ENCODE data around the gene CCL13.

CCL13 gene

GRCh38 chr17:34363183-34363661, 6.9 kb downstream of the CCL13 start, which contains the start of gene CCL1:
Gene CCL1 (minus strand): TSS chr17:34363233. CDS start chr17:34363161, 72 bp downstream.
- DNase-seq (ENCODE audit: low spot score) = no peak

- no peak for DNase-seq (ENCODE audit: low spot score)
Measured at GRCh38 chr17:34364751-34365150, 8.5 kb downstream of the CCL13 start.

- no peak for DNase-seq (ENCODE audit: low spot score)
Measured at GRCh38 chr17:34365340-34365739, 9.1 kb downstream of the CCL13 start.

GRCh38 chr17:34366010-34366409, 9.7 kb downstream of the CCL13 start:
- DNase-seq (ENCODE audit: low spot score) = no peak

GRCh38 chr17:34366529-34367107, 10.3 kb downstream of the CCL13 start:
- DNase-seq (ENCODE audit: low spot score) = no peak

GRCh38 chr17:34367486-34368195, 11.4 kb downstream of the CCL13 start:
- no peak for DNase-seq (ENCODE audit: low spot score)

- no peak for DNase-seq (ENCODE audit: low spot score)
Measured at GRCh38 chr17:34368196-34368945, 12.1 kb downstream of the CCL13 start.

- DNase-seq (ENCODE audit: low spot score) = no peak
Measured at GRCh38 chr17:34368946-34369500, 12.7 kb downstream of the CCL13 start.

GRCh38 chr17:34369571-34369970, 13.3 kb downstream of the CCL13 start:
- DNase-seq (ENCODE audit: low spot score) = no peak

GRCh38 chr17:34370376-34370996, 14.2 kb downstream of the CCL13 start:
- no peak for DNase-seq (ENCODE audit: low spot score)

- no peak for DNase-seq (ENCODE audit: low spot score)
Measured at GRCh38 chr17:34370997-34371395, 14.7 kb downstream of the CCL13 start.

GRCh38 chr17:34371405-34372100, 15.3 kb downstream of the CCL13 start:
- no peak for DNase-seq (ENCODE audit: low spot score)

- no peak for DNase-seq (ENCODE audit: low spot score)
Measured at GRCh38 chr17:34374457-34374856, 18.2 kb downstream of the CCL13 start.

- no peak for DNase-seq (ENCODE audit: low spot score)
Measured at GRCh38 chr17:34375426-34375997, 19.2 kb downstream of the CCL13 start.

- no peak for DNase-seq (ENCODE audit: low spot score)
Measured at GRCh38 chr17:34377078-34377823, 21.0 kb downstream of the CCL13 start.

- DNase-seq (ENCODE audit: low spot score) = no peak
Measured at GRCh38 chr17:34378664-34379101, 22.4 kb downstream of the CCL13 start.

- no peak for DNase-seq (ENCODE audit: low spot score)
Measured at GRCh38 chr17:34379868-34380267, 23.6 kb downstream of the CCL13 start.

- no peak for DNase-seq (ENCODE audit: low spot score)
Measured at GRCh38 chr17:34382621-34383124, 26.4 kb downstream of the CCL13 start.

- DNase-seq (ENCODE audit: low spot score) = no peak
Measured at GRCh38 chr17:34383216-34383615, 26.9 kb downstream of the CCL13 start.

- DNase-seq (ENCODE audit: low spot score) = no peak
Measured at GRCh38 chr17:34384271-34384670, 28.0 kb downstream of the CCL13 start.

Data from HuH-7.5 (cell line).